Ishikawa (cell line): ENCODE measurements around the gene MAGI1.

Experiments
- CEBPB ChIP-seq: IDR thresholded peaks from 2 replicates; pipeline ENCODE4 v1.6.1; 2012
- EGR1 ChIP-seq: IDR thresholded peaks from 2 replicates; pipeline ENCODE4 v1.6.1; 2012
- EP300 ChIP-seq: IDR thresholded peaks from 2 replicates; pipeline ENCODE4 v1.6.1; 2012; ENCODE audit warnings: borderline replicate concordance
- FOXM1 ChIP-seq: IDR thresholded peaks from 2 replicates; pipeline ENCODE4 v1.6.1; 2012; ENCODE audit warnings: low read depth, borderline replicate concordance
- NFIC ChIP-seq: IDR thresholded peaks from 2 replicates; pipeline ENCODE4 v1.6.1; 2012
- RAD21 ChIP-seq: IDR thresholded peaks from 2 replicates; pipeline ENCODE4 v1.6.1; 2012; ENCODE audit warnings: low read depth
- YY1 ChIP-seq: IDR thresholded peaks from 2 replicates; pipeline ENCODE4 v1.6.1; 2012; ENCODE audit warnings: low read depth
- ZBTB7A ChIP-seq: IDR thresholded peaks from 2 replicates; pipeline ENCODE4 v1.6.1; 2012; ENCODE audit warnings: low read depth
- TF ChIP-seq, protein P1 (sequence below): IDR thresholded peaks from 2 replicates; pipeline ENCODE4 v1.6.1; 2012

DNA sequence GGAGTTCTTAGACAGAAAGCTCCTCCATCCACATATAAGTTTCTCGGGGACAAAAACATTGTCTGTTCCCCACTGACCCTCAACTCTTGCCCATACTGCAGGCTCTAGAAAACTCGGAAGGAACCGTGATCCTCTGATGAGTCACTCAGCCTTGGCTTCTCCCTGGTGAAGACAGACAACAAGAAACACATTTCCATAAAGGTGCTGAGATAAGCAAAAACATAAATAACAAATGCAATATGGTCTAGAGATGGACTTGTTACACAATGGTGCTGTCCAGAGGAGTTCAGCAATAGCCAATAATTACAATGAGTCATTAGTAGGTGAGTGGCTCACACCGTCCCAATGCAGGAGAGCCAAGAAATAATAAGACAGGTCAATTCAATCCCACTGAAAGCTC is 43.7 kb downstream of the MAGI1 start:
- TF ChIP-seq FOXM1, result no peak
- TF ChIP-seq CEBPB, result no peak
- no peak for TF ChIP-seq RAD21
- TF ChIP-seq EGR1, result no peak
- no peak for TF ChIP-seq YY1
- TF ChIP-seq ZBTB7A, result no peak
- TF ChIP-seq, protein P1, sequence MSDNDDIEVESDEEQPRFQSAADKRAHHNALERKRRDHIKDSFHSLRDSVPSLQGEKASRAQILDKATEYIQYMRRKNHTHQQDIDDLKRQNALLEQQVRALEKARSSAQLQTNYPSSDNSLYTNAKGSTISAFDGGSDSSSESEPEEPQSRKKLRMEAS, result no peak
- no peak for TF ChIP-seq EP300
- TF ChIP-seq NFIC, result no peak
